Neutrophil (primary cell): Measurements from ENCODE around the gene TRIM25.

Source experiments
- H3K27ac ChIP-seq: fragments of 200-600 bp; sonication (generic); 2 replicates; pipeline ENCODE4 v1.5.1; 2016; ENCODE audit warnings: mild to moderate bottlenecking, moderate library complexity
- H3K27me3 ChIP-seq: fragments of 200-600 bp; sonication (generic); 2 replicates; pipeline ENCODE4 v1.6.0; 2016; ENCODE audit warnings: mild to moderate bottlenecking
- H3K36me3 ChIP-seq: fragments of 200-600 bp; sonication (generic); 2 replicates; pipeline ENCODE4 v1.5.1; 2017
- H3K4me1 ChIP-seq, 2 experiments: fragments of 200-600 bp in 1 of 2; sonication (generic) in 1 of 2; 1 replicate in 1 of 2; 2 replicates in 1 of 2; pipeline versions ENCODE4 v1.5.1 to v1.6.1; 2013 to 2016; ENCODE audit warnings: low read depth in 1 of 2, low read length in 1 of 2, mild to moderate bottlenecking in 1 of 2, moderate library complexity in 1 of 2; ENCODE audit not compliant: control insufficient read depth in 1 of 2, insufficient read depth in 1 of 2
- H3K4me3 ChIP-seq, 2 experiments: fragments of 200-600 bp in 1 of 2; sonication (generic) in 1 of 2; 1 replicate in 1 of 2; 2 replicates in 1 of 2; pipeline ENCODE4 v1.5.1; 2013 to 2016; ENCODE audit warnings: low read depth in 1 of 2, low read length in 1 of 2, mild to moderate bottlenecking in 1 of 2, moderate library complexity in 1 of 2
- H3K9me3 ChIP-seq: fragments of 200-600 bp; sonication (generic); 2 replicates; pipeline ENCODE4 v1.5.1; 2016
- TF ChIP-seq, protein P1 (sequence below): fragments of 200-600 bp; sonication (generic); IDR thresholded peaks from 2 replicates; pipeline ENCODE4 v1.5.1; 2016; ENCODE audit warnings: antibody characterized with exemption

The TRIM25 gene

DNA sequence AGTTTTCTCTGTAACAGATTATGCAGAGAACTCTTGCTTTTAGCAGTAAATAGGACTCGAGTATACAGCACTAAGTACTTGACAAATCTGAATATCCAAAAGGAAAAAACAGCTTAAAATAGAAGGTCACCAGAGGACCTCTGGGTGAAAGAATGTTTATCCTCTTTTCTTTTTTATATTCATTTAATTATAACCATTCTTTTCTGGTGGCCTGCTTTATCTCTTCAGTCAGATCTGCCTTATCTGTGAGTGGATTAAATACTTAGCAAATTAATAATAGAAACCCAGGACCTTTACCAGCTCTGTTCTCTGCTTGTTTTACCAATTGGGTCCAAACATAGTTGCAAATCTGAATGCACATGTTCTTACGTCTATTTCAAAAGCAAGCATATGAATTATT is 71.3 kb downstream of the TRIM25 start:
- no peaks in the 10 kb centered on the region for H3K36me3 ChIP-seq
- TF ChIP-seq, protein P1, sequence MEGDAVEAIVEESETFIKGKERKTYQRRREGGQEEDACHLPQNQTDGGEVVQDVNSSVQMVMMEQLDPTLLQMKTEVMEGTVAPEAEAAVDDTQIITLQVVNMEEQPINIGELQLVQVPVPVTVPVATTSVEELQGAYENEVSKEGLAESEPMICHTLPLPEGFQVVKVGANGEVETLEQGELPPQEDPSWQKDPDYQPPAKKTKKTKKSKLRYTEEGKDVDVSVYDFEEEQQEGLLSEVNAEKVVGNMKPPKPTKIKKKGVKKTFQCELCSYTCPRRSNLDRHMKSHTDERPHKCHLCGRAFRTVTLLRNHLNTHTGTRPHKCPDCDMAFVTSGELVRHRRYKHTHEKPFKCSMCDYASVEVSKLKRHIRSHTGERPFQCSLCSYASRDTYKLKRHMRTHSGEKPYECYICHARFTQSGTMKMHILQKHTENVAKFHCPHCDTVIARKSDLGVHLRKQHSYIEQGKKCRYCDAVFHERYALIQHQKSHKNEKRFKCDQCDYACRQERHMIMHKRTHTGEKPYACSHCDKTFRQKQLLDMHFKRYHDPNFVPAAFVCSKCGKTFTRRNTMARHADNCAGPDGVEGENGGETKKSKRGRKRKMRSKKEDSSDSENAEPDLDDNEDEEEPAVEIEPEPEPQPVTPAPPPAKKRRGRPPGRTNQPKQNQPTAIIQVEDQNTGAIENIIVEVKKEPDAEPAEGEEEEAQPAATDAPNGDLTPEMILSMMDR: no peak

DNA sequence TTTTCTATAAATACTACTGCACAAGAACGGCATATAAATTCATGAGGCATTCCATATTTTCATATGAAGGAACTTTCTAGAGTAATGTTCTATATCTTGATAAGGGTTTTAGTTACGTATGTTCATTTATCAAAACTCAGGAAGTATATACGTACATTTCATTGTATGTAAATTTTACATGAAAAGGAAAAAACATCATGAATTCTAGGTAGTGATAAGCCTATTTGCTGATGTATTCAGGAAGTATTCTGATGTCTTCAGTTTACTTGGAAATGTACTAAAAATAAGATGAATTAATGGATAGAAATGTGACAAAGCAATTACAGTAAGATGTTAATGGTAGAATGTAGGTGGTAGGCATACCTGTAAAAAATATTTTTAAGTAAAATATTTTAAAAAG is 75.2 kb downstream of the TRIM25 start:
- TF ChIP-seq, protein P1: no peak
- H3K36me3 ChIP-seq: no peaks in the 10 kb centered on the region
- no peak overlapping the region for H3K4me3 ChIP-seq
- no peak overlapping the region for H3K27ac ChIP-seq
- H3K27me3 ChIP-seq: peaks cover 31% of the 10 kb centered on the region
- H3K9me3 ChIP-seq: no peaks in the 10 kb centered on the region
- H3K4me1 ChIP-seq: peaks cover 14% of the 10 kb centered on the region in 2 experiments

More for the DNA sequence above, 71.3 kb downstream of the TRIM25 start:
- Histone ChIP-seq H3K27me3 (no peaks in the 10 kb centered on the region), H3K9me3 (no peaks in the 10 kb centered on the region), H3K4me1 (no peaks in the 10 kb centered on the region), H3K4me3 (no peak overlapping the region), H3K27ac (no peak overlapping the region)
